Panc1 (cell line): ENCODE results near the gene PTTG2. TPM values are rescaled to one million over a fixed set of nuclear protein-coding genes. Genes with fewer than 3 reads are reported as not detected.

Source experiments
- ATAC-seq: fragments of 200-7000 bp; cut with Tn5 transposase; 2 replicates; pipeline ENCODE4 v1.9.1; 2020; ENCODE audit warnings: mild to moderate bottlenecking, moderate library complexity
- BruUV-seq: library from RNA; stranded (reverse); fragments of 400-500 nt; replicated peaks from 2 replicates; lab custom pipeline; 2021; lab: Mats Ljungman, UMichigan
- CTCF ChIA-PET: fragments of 300-600 bp; sonication (Branson Sonifier 250); formaldehyde crosslinking; loops from one replicate; lab custom pipeline; 2022; ENCODE audit warnings: antibody characterized with exemption; lab: Charles Lee
- POLR2A ChIA-PET: fragments of 300-600 bp; sonication (Branson Sonifier 250); formaldehyde crosslinking; loops from one replicate; lab custom pipeline; 2022; ENCODE audit warnings: antibody characterized with exemption; lab: Charles Lee
- DNase-seq: peaks from one replicate; pipeline ENCODE4 v3.0.0-alpha.2; 2010; ENCODE audit warnings: low read depth, low spot score
- H3K27ac ChIP-seq: 2 replicates; pipeline ENCODE4 v1.5.1; 2011; ENCODE audit warnings: mild to moderate bottlenecking, low read length, inconsistent platforms
- H3K27me3 ChIP-seq: fragments of 200-500 bp; sonication (Bioruptor generic); 2 replicates; pipeline ENCODE4 v1.6.0; 2014; ENCODE audit warnings: low read length, inconsistent platforms; ENCODE audit not compliant: control insufficient read depth, insufficient read depth
- H3K36me3 ChIP-seq: fragments of 200-500 bp; sonication (Bioruptor generic); 2 replicates; pipeline ENCODE4 v1.5.1; 2014; ENCODE audit warnings: inconsistent platforms, mild to moderate bottlenecking, low read length, moderate library complexity; ENCODE audit not compliant: control insufficient read depth, insufficient read depth
- H3K4me1 ChIP-seq: 2 replicates; pipeline ENCODE4 v1.5.1; 2011; ENCODE audit warnings: inconsistent platforms, mild to moderate bottlenecking, low read length, moderate library complexity; ENCODE audit not compliant: control insufficient read depth, insufficient read depth
- H3K4me3 ChIP-seq, 2 experiments: 2 replicates each; pipeline ENCODE4 v1.5.1; 2011 to 2012; ENCODE audit warnings: low read depth in 2 of 2, low read length in 2 of 2, mild to moderate bottlenecking in 2 of 2, inconsistent platforms in 1 of 2, moderate library complexity in 1 of 2
- H3K9me3 ChIP-seq: fragments of 200-500 bp; sonication (Bioruptor generic); 2 replicates; pipeline ENCODE4 v1.5.1; 2014; ENCODE audit warnings: low read depth, mild to moderate bottlenecking, inconsistent platforms, low read length, moderate library complexity; ENCODE audit not compliant: control insufficient read depth, insufficient read depth
- CTCF ChIP-seq: fragments of 450-650 bp; IDR thresholded peaks from 2 replicates; pipeline ENCODE4 v1.5.1; 2017; ENCODE audit warnings: mild to moderate bottlenecking
- POLR2AphosphoS5 ChIP-seq: IDR thresholded peaks from 2 replicates; pipeline ENCODE4 v1.6.1; 2012; ENCODE audit warnings: mild to moderate bottlenecking, low read depth, low read length, moderate library complexity
- REST ChIP-seq, 2 experiments: IDR thresholded peaks; 2 replicates each; pipeline ENCODE4 v1.6.1; 2011 to 2012; ENCODE audit warnings: low read depth in 2 of 2, control low read depth in 1 of 2, low read length in 1 of 2, mild to moderate bottlenecking in 1 of 2, moderate library complexity in 1 of 2; ENCODE audit not compliant: insufficient read depth in 1 of 2
- SIN3A ChIP-seq: IDR thresholded peaks from 2 replicates; pipeline ENCODE4 v1.6.1; 2012; ENCODE audit warnings: low read depth, mild to moderate bottlenecking, low read length, moderate library complexity, borderline replicate concordance; ENCODE audit not compliant: insufficient read depth
- TCF7L2 ChIP-seq: IDR thresholded peaks from 2 replicates; pipeline ENCODE4 v1.6.1; 2011; ENCODE audit warnings: mild to moderate bottlenecking, low read depth, low read length, inconsistent platforms
- in situ Hi-C: cut with HindIII; loops from 2 replicates; pipeline ENCODE4 v1.10.0; 2016; ENCODE audit warnings: low sequenced_read_pairs, low pct_unique_long_range_greater_than_20kb
- intact Hi-C: fragments of 100-400 bp; cut with micrococcal nuclease; formaldehyde crosslinking; loops from one replicate; pipeline ENCODE4 v1.10.0; 2022; ENCODE audit not compliant: unreplicated experiment
- total RNA-seq: library from RNA; stranded (reverse); gene quantifications from one replicate; pipeline ENCODE4 v1.2.1, GENCODE V29; 2021; ENCODE audit not compliant: unreplicated experiment

Gene PTTG2
- total RNA-seq, 1 experiment from 2014 or later: not detected

- intact Hi-C loops: no loop called here
- POLR2A ChIA-PET: no interaction called here
- H3K27ac ChIP-seq: no peak overlapping the region
- CTCF ChIA-PET: no interaction called here
- DNase-seq (no peak), ATAC-seq (no peak)
- in situ Hi-C loops: no loop called here
- TF ChIP-seq TCF7L2: no peak
- TF ChIP-seq CTCF: no peak
- no peak for TF ChIP-seq POLR2AphosphoS5
- no peak for TF ChIP-seq SIN3A
- no peak for TF ChIP-seq REST (IDR thresholded peaks at IDR 0.05; ENCODE audit: insufficient read depth in 1 of 2, low read depth in 2 of 2, low read length in 1 of 2)
- no peaks in the 10 kb centered on the region for H3K9me3 ChIP-seq
- H3K4me1 ChIP-seq: no peaks in the 10 kb centered on the region
- no peaks in the 10 kb centered on the region for H3K36me3 ChIP-seq
- H3K4me3 ChIP-seq: no peak overlapping the region
- no TSS peak for BruUV-seq
- H3K27me3 ChIP-seq: no peaks in the 10 kb centered on the region
Measured at GRCh38 chr4:37958932-37959331, 1.3 kb upstream of the PTTG2 start.

- Histone ChIP-seq H3K27me3 (no peaks in the 10 kb centered on the region), H3K9me3 (no peaks in the 10 kb centered on the region), H3K27ac (no peak overlapping the region), H3K4me1 (no peaks in the 10 kb centered on the region), H3K36me3 (no peaks in the 10 kb centered on the region), H3K4me3 (no peak overlapping the region)
- in situ Hi-C loops (no loop called here), intact Hi-C loops (no loop called here)
- CTCF ChIA-PET: no interaction called here
- ATAC-seq: no peak
- no TSS peak for BruUV-seq
- DNase-seq: no peak
- POLR2A ChIA-PET: no interaction called here
- no peak for TF ChIP-seq CTCF
- TF ChIP-seq REST (IDR thresholded peaks at IDR 0.05; ENCODE audit: insufficient read depth in 1 of 2, low read depth in 2 of 2, low read length in 1 of 2): no peak
- no peak for TF ChIP-seq POLR2AphosphoS5
- no peak for TF ChIP-seq SIN3A
- TF ChIP-seq TCF7L2: no peak
Measured at GRCh38 chr4:37960679-37961450, 667 bp downstream of the PTTG2 start.
